HG03520 (cell line): Measurements from ENCODE around the gene C1QL1.
"Not testable (repeated sequence)": the region's sequence is repeated elsewhere in the genome, so short reads cannot be mapped to it uniquely, and the experiment has no call there.

Source experiments
- ATAC-seq: cut with Tn5 transposase; IDR thresholded peaks from one replicate; pipeline ENCODE4 v1.9.1; 2021; ENCODE audit warnings: mild to moderate bottlenecking, moderate library complexity; ENCODE audit not compliant: unreplicated experiment

The C1QL1 gene

DNA sequence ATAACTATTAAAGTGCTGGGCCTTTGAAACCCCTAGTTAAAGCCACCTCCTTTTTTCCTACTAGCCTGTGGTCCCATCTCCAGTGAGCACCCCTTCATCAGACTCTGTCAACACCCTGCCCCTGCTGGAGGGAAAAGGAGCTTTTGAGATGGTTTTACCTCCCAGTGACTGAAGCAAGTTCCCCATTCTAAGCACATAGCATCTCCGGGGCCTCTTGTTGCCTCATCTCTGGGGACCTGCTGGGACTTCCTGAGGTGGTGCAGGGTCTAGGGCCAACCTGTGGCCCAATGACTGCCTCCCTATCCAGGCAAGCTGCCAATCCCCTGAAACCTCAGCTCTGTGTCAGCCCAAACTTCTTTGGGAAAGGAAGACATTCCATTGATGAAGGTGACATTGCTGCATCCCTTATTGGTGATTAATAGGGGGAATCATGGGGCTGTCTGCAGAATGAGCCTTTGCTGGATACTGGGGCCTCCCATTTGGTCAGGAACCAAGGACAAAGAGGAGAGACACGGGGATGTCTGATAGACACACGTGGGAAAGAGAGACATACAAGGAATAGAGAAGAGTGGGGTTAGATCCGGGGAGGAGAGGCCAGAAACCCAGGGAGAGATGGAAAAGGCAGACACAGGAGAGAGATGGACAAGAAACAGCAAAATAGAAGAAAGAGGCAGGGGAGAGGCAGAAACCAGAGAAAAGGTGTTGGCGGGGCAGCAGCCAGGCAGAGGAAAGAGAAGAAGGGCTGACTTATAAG, 2.4 kb downstream of the C1QL1 start:
- no peak for ATAC-seq

DNA sequence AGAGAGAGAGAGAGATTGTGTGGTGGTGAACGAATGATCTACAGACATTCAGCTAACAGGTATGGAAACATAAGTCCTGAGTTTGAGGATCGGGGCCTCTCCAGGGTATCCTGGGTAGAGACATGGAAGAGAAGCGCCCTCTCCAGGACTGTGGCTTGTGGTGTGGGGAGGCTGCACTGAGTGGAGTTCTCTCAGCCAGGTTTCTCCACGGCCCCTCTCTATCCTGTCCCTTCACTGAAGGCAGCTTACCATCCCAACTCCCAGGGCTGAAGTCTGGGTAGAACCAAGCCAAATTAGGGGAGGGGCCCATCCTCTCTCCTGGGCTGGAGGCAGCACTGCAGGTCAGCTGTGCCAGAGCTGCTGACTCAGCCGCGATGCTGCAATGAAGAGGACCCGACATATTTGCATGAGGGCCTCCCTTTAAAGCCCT, 6.2 kb downstream of the C1QL1 start:
- no peak for ATAC-seq

DNA sequence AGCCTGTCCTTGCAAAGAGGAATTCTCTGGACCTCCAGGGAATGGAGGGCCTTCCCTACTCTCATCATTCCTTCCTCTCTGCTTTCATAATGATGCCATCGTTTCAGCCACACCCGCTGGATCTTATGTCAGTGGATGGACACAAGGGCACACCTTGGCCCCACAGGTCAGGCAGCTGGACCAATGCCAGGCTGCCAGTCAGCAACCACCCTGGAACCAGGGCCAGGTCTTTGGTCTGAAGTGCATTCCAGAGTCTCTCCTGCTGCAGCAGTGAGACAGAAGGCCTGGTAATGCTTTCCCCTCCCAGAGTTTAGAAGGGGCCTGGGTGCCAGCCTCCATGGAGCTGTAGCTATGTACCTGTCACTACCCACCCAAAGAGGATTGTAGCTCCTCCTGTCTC, 7.4 kb downstream of the C1QL1 start:
- ATAC-seq, result no peak

DNA sequence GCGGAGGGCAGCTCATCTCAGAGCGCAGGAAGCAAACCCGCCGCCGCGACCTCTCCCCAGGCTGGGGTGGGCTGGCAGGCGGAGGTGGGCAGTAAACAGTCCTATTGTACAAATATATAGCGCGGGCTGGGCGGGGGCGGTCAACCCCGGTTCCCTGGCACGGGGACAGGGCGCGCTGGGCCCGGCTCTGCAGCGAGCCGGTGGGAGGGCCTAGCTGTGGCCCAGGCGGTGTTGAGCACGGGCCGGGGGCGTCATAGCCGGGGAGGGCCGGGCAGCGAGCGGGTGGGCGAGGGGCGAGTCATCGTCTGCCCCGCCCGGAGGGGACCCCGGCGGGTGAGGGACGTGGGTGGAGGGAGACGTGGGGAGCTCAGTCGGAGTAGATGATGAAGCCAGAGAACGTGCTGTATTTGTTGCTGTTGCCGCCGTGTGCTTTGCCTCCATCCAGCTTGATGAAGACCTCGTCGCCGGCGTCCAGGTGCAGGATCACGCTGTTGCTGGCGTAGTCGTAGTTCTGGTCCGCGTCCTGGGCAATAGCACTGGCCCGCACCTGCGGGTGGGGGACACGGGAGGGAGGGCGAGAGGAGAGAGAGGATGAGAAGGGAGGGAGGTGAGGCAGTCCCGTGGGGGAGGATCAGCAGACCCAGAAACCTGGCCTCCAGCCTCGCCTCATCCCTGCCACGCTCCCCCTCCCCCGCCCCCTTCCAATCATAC, 8.1 kb downstream of the C1QL1 start:
- no peak for ATAC-seq

DNA sequence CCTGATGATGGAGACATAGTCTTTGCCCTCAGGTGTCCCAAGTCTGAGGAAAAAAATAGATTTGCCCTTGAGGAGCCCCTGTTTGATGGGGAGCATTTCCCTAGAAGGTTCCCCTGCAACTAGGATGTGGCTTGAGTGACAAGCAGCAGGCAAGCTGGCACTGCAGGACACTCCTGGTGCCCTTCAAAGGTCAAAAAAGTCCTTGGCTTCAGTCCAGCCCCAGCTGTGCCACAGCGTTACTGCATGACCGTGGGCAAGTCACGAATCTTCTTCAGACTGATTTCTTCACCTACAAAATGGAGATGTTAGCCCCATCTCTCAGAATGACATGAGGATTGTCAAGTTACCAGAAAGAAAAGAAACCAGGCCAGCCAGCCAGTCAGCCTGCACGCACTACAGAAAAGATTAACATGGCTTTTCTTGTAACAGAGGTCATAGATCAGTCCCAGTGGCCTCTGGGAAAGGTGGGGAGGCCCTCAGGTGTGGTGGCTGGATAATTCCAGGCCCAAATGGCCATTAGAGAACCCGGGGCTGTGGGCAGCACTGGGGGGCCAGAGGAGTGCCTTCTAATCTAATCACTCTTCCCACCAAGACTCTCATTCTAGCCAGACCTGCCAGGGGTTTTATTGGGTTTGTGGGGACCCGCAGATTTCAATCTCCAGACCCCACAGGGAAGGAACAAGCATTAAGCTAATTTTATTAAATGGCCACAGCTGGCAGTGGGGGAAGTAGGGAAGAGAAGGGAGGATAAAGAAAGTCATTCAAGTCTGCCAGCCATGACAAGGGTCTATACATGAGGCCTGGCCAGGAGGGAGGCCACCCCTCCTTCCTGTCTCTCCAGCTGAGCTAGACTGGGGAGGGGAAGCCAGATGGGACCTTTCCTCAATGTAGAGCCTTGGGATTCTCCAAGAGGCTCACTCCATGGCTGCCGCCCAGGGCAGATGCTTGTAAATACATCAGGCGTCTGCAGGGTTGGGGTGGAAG, 10.8 kb downstream of the C1QL1 start:
- ATAC-seq, result no peak

DNA sequence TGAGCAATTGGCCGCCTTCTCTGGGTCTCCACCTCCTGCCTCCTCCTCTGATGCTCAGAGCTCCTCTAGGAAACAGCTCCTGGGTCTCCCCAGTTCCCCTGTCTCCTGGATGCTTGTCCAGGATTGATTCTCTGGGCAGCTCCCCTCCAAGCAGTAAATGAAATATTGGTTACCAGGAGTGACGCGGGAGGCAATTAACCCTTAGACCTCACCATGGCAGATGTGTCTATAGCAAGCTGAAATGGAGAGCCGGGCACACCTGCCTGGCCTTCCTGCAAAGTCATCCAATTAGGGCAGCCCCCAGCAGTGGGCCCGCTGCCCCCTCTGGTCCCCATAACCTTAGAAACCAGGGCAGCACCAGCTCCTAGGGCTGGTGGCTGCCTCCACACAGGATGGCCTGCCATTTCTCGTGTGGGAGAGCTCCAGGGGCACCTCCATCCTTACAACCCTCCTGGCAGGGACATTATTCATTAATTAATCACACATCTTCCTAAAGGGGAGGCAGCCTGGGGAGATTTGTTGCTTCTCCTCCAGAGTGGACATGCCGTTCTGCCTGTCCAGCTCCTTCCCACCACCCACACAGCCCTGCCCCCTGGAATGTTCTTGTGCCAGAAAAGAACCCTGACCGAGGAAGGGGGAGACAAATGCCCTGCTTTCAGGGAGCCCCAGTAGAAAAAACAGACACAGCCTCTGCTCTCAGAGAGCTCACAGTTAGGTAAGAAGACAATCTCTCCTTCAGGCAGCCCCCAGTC, 12.3 kb downstream of the C1QL1 start:
- ATAC-seq, result no peak

DNA sequence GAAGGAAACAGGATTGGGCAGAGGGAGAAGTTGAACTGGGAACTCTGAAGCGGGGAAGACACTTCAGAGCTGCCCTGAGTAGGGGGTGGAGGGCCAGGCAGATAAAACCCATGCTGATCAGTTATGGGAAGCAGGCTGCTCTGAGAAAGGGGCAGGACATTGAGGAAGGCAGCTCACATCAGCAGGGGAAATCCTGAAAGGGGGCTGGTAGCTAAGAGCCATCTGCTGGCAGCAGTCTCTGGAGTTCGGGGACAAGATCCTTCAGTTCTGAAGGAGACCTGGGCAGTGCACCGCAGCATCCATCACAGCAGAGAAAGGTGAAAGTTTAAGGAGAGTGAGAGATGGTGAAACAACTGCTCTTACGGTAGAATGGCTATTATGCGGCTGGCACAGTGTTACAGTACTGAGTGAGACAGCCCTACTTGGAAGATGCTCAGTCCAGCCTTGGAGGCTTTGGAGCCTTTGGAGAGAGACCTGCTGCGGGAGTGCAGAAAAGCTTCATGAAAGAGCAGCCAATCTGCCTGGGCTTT, 15.1 kb downstream of the C1QL1 start:
- no peak for ATAC-seq

DNA sequence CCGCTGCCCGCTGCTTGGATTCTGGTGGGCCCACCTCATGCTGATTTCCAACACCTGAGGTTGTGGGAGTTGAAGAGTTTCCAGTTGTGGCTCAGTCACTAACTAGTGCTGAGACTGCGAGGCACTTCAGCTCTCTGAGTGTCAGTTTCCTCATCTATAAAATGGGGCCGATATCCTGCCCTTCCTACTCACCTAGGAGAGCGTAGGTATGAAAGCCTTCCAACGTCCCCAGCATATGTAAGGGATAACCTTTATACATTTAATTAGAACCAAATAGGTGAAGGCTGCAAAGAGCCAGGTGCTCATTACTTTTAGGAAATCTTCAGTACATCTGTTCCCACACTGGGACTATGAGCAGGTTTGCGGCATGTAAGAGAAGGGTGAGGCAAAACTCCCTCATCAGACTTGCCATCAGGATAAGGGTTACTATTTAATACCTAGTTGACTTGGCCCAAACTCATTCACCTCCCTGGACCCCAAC, 19.7 kb downstream of the C1QL1 start:
- no peak for ATAC-seq

DNA sequence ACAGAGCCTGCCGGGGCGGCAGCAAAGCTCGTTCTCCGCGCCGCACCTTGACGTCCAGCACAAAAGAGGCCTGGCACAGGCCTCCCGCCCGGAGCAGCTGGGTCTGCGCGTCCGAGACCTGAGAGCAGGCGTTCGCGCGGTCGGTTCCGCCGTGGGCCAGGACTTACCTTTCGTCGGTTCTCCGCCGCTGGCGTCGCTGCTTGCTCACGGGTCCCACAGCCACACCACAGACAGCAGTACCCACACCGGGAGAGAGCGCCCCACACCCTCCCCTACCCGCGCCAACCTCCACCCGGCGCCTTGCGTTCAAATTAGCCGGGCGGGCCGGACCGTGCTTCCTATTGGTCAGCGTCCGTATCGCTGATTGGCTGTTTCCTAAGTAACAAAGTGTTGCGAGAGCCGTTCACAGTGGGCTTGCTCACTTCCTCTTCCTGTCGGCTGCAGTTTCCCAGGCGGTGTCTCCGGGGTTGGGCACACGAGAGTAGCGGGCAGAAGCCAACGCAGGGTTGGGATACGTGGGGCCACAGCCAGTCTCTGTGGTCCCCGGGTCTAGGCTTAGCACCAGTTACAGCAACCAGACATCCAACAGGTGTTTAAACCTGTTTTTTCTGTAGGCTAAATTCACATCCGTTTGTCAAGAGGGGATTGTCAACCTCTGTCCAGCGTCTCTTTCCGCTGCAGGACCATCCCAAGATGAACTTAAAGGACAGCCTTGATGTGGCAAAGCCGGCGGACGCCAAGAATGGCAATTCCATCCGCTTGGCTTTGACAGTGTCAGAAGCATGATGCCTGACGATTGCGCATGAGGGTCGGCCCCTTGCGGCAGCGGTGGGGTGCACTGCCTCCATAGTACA, 20.4 kb downstream of the C1QL1 start, which contains the start of gene KIF18B:
KIF18B (minus strand) TSS at position 313 of the 854 bp plus-strand sequence. CDS start 11,429 bp downstream, outside the sequence.
- ATAC-seq, result no peak

DNA sequence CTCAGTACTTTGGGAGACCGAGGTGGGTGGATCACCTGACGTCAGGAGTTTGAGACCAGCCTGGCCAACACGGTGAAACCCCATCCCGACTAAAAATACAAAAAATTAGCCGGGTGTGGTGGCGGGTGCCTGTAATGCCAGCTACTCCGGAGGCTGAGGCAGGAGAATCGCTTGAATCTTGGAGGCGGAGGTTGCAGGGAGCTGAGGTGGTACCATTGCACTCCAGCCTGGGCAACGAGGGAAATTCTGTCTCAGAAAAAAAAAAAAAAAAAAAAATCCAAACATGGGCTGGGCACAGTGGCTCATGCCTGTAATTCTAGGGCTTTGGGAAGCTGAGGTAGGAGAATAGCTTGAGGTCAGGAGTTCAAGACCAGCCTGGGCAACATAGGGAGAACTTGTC, 22.5 kb downstream of the C1QL1 start:
- not testable (repeated sequence) for ATAC-seq

DNA sequence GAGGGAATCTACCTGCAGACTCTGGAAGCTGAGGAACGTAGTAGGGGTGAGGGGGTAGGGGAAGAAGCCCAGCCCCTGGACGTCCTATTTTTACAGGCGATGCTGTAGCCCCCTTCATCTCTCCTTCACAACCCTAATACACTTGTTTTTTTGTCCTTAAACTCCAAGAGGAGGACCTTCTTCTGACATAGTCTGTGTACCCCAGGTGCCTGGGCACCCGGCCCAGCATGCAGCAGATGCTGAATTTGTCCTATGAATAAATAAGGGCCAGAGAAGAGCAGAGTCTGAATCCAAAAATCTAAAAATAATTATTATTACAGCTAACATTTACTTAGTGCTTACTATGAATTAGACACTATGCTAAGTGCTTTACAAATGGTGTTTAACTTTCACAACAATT, 25.6 kb downstream of the C1QL1 start:
- ATAC-seq, result no peak

DNA sequence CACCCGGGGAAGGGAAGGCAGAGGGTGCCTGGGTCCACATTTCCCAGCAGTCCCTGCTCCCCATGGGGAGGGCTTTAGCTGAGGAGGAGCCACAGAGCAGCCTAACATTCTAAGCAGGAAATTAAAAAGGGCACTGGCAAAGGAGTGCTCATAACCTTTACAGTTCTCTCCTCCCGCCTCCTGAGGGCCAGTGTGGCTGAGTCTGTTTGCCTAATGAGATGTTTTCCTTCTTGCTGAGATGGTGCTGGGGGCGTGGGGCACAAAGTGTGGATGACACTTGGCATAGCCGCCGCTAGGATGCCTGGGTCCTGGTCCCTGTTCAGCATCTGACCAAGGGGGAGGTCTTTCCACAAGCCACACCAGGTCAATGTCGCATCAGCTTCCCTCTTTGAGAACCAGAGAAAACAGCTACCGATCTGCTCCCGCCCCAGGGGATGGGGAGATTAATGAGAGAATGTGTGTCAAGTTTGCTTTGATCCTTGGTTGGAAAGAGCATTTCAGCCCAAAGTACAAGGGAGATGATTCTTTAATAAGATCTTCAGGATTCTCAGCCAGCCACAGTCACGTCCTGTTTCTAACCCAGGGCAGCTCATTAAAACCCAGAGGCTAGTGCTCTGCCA, 26.3 kb downstream of the C1QL1 start:
- no peak for ATAC-seq

DNA sequence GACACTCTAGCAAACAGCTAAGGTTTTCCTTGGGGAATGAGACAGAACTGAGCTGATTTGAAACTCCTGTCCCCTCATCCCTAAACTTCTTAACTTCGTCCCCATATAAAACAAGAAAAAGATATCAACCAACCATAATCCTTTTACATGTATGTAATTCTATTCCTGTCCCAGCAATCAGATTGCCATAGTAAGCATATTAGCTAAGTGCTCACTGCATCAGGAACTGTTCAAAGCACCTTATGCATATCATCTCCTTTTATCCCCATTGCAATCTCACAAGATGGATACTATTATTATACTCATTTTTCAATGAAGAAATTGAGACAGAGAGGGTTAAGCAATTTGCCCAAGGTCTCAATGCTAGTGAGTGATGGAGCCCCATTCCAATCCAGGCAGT, 27.3 kb downstream of the C1QL1 start:
- no peak for ATAC-seq

DNA sequence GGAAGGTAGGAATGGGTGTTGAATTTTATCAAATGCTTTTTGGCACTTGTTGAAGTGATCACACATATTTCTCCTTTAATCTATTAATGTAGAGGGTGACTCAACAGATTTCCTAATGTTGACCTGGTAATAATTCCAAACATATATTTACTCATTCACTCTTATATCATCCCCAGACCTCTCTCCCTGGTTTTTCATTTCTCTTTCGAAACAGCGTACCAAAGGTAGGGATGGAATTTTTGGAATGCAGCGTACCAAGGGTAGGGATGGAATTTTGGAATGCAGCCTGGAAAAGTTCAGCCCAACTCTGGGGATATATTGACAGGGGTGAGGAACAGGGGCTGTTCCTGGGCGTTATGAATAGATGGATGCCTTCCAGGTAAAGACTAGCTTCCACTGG, 27.8 kb downstream of the C1QL1 start:
- no peak for ATAC-seq

DNA sequence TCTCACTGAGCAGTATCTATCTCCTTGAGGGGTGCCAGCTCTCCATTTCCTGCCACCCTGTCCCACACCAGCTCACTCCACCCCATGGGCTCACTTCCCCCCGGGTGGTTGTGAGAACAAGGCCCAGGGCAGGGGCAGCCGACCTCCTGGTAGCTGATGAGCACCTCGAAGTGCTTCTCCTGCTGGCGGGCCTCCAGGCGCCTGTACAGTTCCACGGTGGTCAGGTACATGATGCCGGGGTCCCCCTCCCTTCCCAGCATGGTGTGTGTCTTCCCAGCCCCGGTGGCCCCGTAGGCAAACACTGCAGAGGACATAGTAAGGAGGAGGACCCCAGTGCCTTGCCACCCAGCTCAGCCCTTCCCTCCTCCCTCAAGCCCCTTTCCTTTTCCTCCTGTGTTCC, 33.0 kb downstream of the C1QL1 start:
- ATAC-seq, result no peak

DNA sequence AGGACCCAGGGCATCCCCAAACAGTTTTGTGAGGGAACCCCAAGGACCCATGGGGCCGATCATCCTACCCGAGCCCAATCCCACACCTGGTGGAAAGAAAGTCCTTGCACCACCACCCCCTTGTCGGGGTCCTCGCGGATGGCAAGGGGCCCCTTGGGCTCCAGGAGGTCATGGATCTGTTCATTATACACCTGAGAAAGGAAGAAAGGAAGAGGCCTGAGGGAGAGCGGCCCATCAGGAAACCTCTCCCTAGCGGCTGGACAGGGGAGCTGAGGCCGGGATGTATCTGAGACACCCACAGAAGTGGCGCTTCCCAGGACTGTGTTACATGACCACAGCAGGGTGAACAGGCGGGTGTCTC, 33.4 kb downstream of the C1QL1 start:
- ATAC-seq, result no peak

DNA sequence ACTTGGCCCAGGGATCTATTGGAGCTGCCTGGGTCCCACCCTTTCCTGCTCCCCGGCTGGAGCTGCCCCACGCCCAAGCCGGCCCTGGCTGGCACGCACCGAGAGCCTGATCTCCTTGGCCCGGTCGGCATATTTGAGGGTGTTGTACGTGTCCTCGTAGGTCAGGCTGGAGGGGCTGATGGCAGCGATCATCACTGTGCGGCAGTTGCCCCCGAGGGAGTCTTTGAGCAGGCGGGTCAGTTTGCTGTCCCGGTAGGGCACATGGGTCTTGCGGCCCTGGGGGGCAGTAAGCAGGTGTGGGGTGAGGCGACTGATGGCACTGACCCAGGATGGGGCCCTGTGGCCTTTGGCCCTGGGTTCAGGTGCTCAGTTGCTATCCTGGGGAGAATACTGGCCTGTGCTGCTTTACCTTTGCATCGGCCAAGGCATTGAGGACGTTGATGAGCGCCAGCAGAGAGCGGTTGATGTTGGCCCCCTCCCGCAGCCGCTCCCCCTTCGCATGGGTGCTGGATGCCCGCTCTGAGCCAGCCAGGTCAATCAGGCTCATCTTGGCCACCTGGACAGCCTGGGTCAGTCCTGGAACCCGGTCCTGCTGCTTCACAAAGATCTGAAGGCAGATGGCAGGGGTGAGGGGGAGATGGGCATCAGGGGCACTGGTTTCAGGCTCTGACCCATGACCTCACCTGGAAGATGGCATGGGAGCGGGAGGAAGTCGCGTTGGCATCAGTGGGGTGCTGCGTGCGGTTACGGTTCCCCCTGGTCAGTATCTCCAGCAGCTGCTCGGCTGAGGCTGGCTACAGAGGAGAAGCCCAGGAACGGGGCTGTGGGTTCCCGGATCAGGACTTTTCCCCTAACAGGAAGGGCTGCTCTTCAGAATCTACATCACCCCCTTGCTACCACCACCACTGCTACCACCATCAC, 34.0 kb downstream of the C1QL1 start:
- ATAC-seq, result no peak

DNA sequence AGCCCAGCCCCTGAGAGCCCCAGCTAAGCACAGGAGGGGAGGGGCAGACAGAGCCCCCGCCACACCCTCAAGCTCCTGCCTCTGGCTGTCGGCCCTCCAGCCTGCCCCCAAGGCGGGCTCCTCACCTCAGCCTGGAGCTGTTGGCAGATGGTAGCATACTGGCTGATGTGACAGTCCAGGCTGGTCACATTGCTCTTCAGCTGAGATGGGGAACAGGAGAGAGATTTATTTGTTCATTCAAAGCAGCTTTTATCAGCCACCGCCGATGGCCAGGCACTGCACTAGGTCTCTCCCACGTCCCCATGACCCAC, 35.4 kb downstream of the C1QL1 start:
- no peak for ATAC-seq
